HS-5 (cell line): ENCODE measurements around the gene OR56B4.
"Not testable (repeated sequence)": the region's sequence is repeated elsewhere in the genome, so short reads cannot be mapped to it uniquely, and the experiment has no call there.

Source experiments
- DNase-seq: peaks from one replicate; pipeline ENCODE4 v3.0.0-alpha.2; 2012; ENCODE audit warnings: low read depth

OR56B4 gene, protein sequence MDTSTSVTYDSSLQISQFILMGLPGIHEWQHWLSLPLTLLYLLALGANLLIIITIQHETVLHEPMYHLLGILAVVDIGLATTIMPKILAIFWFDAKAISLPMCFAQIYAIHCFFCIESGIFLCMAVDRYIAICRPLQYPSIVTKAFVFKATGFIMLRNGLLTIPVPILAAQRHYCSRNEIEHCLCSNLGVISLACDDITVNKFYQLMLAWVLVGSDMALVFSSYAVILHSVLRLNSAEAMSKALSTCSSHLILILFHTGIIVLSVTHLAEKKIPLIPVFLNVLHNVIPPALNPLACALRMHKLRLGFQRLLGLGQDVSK

DNA sequence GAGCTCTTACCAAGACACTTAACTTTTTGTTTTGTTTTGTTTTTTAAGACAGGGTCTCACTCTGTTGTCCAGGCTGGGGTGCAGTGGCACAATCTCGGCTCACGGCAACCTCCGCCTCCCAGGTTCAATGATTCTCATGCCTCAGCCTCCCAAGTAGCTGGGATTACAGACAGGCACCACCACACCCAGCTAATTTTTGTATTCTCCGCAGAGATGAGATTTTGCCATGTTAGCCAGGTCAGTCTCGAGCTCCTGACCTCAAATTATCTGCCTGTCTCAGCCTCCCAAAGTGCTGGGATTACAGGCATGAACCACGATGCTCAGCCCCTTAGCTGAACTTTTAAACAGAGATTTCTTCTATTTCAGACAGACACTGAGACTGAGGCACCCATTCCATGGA, at the start of gene OR56B4:
Gene OR56B4 (plus strand): TSS at position 301 of the 400 bp plus-strand sequence. CDS start 95 bp downstream, at position 396.
- not testable (repeated sequence) for DNase-seq

GRCh38 chr11:6061475-6061874, 46.0 kb upstream of the OR56B4 start:
- DNase-seq, result no peak

GRCh38 chr11:6062691-6063358, 44.7 kb upstream of the OR56B4 start:
- no peak for DNase-seq

- DNase-seq, result no peak
These were observed 40.0 kb upstream of the OR56B4 start for GRCh38 chr11:6067502-6067901.

DNA sequence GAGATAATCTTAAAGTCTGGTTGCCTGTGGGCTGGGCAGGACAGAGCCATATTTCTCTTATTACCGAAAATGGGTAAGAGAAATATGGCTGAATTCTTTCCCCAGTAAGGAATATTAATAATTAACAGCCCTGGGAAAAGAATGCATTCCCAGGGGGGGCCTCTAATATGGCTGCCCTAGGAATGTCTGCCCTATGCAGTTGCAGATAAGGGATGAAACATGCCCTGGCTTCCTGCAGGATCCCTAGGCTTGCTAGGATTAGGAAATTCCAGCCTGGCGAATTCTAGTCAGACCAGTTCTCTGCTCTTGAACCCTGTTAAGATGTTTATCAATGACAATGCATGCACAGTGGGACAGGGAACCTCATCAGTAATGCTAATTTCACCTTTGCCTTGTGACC, 31.0 kb upstream of the OR56B4 start:
- DNase-seq, result not testable (repeated sequence)

- no peak for DNase-seq
These were observed 29.8 kb upstream of the OR56B4 start for GRCh38 chr11:6077723-6078122.

DNA sequence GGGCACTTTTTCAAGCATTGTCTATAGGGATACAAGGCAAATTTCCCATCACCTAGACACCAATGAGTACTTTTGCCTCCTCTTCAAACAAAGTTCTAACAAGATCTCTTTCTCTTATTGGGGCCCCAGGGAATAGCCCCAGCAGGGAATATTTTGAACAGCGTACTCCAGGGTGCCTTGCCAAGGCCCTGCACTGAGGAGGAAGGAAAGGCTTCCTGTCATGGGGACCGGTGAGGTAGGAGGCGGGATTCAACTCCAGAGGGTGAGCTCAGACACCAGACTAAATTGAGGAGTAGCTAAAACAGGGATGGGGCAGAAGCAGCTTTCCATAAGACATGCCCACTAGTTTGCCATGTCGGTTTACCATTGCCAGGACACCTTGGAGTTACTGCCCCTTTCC, 28.0 kb upstream of the OR56B4 start:
- DNase-seq, result no peak

DNA sequence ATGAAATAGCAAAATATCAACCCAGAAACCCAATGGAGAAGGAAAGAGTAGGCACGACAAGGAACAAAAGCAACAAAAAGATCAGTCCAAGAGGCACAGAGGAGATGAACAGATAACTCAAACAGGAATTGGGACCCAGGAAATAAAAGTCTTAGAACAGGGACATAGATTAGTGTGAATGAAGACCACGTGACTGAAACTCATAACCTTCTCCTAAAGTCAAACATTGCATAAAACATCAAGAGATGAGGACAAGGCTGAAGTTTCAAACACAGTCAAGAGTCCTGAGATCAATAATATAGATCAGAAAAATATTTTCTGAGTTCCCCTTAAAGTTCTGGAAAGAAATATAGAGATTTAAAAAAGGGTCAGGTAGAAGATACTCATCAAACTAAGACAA, 24.4 kb upstream of the OR56B4 start:
- DNase-seq, result no peak

DNA sequence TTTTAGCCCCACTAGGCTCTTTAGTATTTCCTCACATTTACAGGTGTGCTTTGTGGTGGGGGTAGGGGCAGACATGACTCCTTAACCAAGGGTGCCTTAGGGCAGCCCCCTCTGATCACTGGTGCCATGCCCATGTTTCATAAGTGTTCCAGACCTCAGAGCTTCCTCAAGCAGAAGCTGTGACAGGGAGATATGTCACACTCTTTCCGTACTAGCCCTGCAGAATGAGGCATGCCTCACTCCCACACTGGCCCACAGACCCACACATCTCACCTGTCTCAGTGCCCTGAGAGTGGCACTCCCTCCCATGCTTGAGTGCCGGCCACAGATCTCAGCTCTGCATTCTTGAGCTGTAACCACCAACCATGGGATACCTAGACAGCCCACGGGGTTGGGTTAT, 22.9 kb upstream of the OR56B4 start:
- DNase-seq, result no peak

DNA sequence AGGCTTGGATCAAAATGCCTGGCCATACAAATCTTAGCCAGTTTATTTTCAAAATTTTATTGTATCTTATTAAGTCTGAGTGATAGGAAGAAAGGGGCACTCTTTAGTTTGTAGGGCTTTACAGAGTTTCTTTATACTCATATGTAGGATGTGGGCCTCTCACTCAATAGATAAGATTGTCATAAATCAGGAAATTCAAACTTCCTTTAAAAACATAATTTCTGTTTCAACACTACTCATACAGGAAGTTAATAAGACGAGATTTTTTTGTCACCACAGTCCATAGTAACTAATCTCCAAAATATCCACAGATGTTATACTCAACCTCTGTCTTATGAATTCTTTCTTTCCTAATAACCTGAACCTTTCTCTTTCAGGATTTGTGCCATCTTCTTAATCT, 13.3 kb upstream of the OR56B4 start:
- no peak for DNase-seq

GRCh38 chr11:6095798-6096197, 11.7 kb upstream of the OR56B4 start:
- no peak for DNase-seq

- peak; percentile 14 for DNase-seq
These were observed 11.1 kb upstream of the OR56B4 start for GRCh38 chr11:6096417-6096816.

GRCh38 chr11:6099577-6099976, 7.9 kb upstream of the OR56B4 start:
- no peak for DNase-seq

GRCh38 chr11:6110011-6110410, 2.5 kb downstream of the OR56B4 start:
- no peak for DNase-seq

DNA sequence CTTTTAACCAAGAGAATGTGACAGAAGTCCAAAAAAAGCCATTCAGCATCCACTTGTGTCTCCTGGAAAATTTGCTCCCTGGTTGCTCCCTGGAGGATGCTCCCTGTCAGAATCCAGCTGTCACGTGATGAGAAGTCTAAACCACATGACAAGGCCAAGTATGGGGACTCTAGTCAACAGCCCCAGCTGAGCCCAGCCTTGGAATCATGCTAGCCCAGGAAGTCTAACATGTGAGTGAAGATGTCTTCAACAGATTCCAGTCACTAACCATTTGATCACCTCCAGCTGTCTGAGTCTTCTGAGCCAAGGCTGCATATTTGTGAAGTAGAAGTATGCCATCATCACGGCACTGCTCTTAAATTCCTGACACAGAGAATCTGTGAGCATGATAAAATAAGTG, 4.2 kb downstream of the OR56B4 start:
- DNase-seq, result no peak

GRCh38 chr11:6116638-6117037, 9.2 kb downstream of the OR56B4 start:
- no peak for DNase-seq

DNA sequence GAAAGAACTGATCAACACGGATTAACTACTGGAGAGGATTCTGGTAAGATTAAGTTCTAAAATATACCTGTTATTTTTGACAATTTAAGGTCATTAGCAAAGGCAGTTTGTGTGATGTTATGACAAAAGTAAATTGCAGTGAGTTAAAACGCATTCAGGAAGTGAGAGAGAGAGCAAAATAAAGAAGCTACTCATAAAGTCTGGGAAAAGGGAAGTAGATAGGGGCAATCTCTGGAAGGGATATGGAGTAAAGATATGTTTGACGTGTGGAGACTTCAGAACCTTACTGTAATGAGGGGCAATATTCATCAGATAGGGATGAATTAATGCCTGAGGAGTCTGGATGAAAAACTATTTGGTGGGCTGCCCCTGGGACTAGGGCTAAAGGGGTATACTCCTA, 16.8 kb downstream of the OR56B4 start:
- no peak for DNase-seq

- DNase-seq, result peak; percentile 34
These were observed 20.4 kb downstream of the OR56B4 start for GRCh38 chr11:6127881-6128280.

DNA sequence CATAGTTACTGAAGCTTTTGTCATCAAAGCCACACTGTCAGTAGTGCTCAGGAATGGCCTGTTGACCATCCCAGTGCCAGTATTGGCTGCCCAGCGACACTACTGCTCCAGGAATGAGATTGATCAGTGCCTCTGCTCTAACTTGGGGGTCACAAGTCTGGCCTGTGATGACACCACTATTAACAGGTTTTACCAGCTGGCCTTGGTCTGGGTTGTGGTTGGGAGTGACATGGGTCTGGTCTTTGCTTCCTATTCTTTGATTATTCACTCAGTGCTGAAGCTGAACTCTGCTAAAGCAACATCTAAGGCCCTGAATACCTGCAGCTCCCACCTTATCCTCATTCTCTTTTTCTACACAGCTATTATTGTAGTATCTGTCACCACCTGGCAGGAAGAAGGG, 21.5 kb downstream of the OR56B4 start:
- no peak for DNase-seq

DNA sequence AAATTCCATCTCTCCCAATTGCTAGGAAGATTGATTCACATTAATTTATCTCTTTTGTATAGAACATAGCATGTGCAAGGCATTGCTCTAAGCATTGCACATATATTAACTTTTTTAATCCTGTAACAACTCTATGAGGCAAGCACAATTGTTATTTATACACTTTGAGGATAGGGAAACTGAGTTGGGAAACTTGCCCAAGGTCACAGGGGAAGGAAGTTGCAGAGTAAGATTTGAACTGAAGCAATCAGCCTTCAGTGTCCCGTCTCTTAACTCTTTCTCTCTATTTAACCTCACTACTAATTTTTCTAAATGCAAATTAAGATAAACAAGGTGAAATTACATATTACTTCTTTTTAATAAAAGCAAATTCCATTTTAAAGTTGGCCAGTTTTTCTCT, 22.2 kb downstream of the OR56B4 start:
- no peak for DNase-seq

GRCh38 chr11:6132431-6132830, 24.9 kb downstream of the OR56B4 start:
- no peak for DNase-seq

DNA sequence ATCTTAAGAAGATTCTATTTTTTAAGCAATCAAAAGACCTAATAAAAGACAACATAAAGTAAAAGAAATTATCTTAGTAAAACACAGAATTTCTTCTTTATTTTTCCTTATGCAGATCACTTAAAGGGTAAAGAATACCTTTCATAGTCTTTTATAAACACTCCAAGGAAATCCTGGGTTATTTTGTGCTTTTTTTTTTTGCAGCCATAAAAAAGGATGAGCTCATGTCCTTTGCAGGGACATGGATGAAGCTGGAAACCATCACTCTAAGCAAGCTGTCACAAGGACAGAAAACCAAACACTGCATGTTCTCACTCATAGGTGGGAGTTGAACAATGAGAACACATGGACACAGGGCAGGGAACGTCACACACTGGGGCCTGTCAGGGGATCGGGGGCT, 28.5 kb downstream of the OR56B4 start:
- DNase-seq, result not testable (repeated sequence)

GRCh38 chr11:6142936-6143335, 35.5 kb downstream of the OR56B4 start:
- DNase-seq, result no peak

DNA sequence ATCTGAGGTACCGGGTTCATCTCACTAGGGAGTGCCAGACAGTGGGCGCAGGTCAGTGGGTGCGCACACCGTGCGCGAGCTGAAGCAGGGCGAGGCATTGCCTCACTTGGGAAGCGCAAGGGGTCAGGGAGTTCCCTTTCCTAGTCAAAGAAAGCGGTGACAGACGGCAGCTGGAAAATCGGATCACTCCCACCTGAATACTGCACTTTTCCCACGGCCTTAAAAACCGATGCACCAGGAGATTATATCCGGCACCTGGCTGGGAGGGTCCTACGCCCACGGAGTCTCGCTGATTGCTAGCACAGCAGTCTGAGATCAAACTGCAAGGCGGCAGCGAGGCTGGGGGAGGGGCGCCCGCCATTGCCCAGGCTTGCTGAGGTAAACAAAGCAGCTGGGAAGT, 36.3 kb downstream of the OR56B4 start:
- not testable (repeated sequence) for DNase-seq
